CD4-positive, CD25-positive, alpha-beta regulatory T cell (primary cell): ENCODE results near the gene FBXO47. TPM values are rescaled to one million over a fixed set of nuclear protein-coding genes. Genes with fewer than 3 reads are reported as not detected.
A peak's percentile ranks its signal among the peaks of the same experiment; 100 is the strongest.

ENCODE experiments used
- ATAC-seq, 2 donors: fragments of 150-1000 bp; cut with Tn5 transposase; one replicate each; pipeline ENCODE4 v1.10.0; 2021; ENCODE audit warnings: low read depth in 2 of 2, moderate number of reproducible peaks in 2 of 2, moderate library complexity in 1 of 2
- DNase-seq, 3 donors: peaks; one replicate each; pipeline versions ENCODE4 v3.0.0 to v3.0.0-alpha.2; 2012 to 2022; ENCODE audit warnings: mixed read lengths in 1 of 3
- H3K27ac ChIP-seq: one replicate; pipeline ENCODE4 v1.7.0; 2013; ENCODE audit warnings: mild to moderate bottlenecking, low read length; ENCODE audit not compliant: insufficient read depth, poor library complexity, severe bottlenecking
- H3K27me3 ChIP-seq: one replicate; pipeline ENCODE4 v1.7.0; 2013; ENCODE audit warnings: low read length; ENCODE audit not compliant: control insufficient read depth, insufficient read depth
- H3K36me3 ChIP-seq: one replicate; pipeline ENCODE4 v1.7.0; 2013; ENCODE audit warnings: mild to moderate bottlenecking, low read length, moderate library complexity; ENCODE audit not compliant: control insufficient read depth, insufficient read depth
- H3K4me1 ChIP-seq: 2 replicates; pipeline ENCODE4 v1.7.0; 2013; ENCODE audit warnings: mild to moderate bottlenecking, low read length; ENCODE audit not compliant: insufficient read depth, control insufficient read depth, poor library complexity, severe bottlenecking
- H3K4me3 ChIP-seq: one replicate; pipeline ENCODE4 v1.7.0; 2013; ENCODE audit warnings: low read depth, mild to moderate bottlenecking, low read length, moderate library complexity
- H3K9me3 ChIP-seq, 2 experiments: 1 replicate in 1 of 2; 2 replicates in 1 of 2; pipeline ENCODE4 v1.7.0; 2013; ENCODE audit warnings: low read length in 2 of 2, mild to moderate bottlenecking in 1 of 2, moderate library complexity in 1 of 2; ENCODE audit not compliant: control insufficient read depth in 2 of 2
- H3K27ac Mint-ChIP-seq, 3 donors: one replicate each; pipeline ENCODE4 v1.8.0; 2020 to 2022; ENCODE audit warnings: mild to moderate bottlenecking in 3 of 3, mixed read lengths in 3 of 3, moderate library complexity in 2 of 3
- H3K27me3 Mint-ChIP-seq: one replicate; pipeline ENCODE4 v1.8.0; 2022; ENCODE audit warnings: mild to moderate bottlenecking, mixed read lengths
- H3K36me3 Mint-ChIP-seq: one replicate; pipeline ENCODE4 v1.8.0; 2020; ENCODE audit warnings: mixed read lengths
- H3K4me1 Mint-ChIP-seq, 4 donors: one replicate each; pipeline ENCODE4 v1.8.0; 2020 to 2022; ENCODE audit warnings: mixed read lengths in 4 of 4, mild to moderate bottlenecking in 1 of 4
- H3K4me3 Mint-ChIP-seq, 4 donors: one replicate each; pipeline ENCODE4 v1.8.0; 2020 to 2022; ENCODE audit warnings: mild to moderate bottlenecking in 4 of 4, mixed read lengths in 4 of 4, moderate library complexity in 3 of 4
- H3K9me3 Mint-ChIP-seq, 7 donors: one replicate each; pipeline ENCODE4 v1.8.0; 2020 to 2022; ENCODE audit warnings: mixed read lengths in 7 of 7, mild to moderate bottlenecking in 3 of 7, moderate library complexity in 2 of 7
- polyA plus RNA-seq, 4 donors: library from polyadenylated mRNA; unstranded; fragments of 300-500 nt; fragmentation: Illumina TruSeq; gene quantifications; one replicate each; pipeline ENCODE4 v1.2.3, GENCODE V29; 2021
- total RNA-seq: library from RNA; stranded (reverse); gene quantifications from one replicate; pipeline ENCODE4 v1.2.3, GENCODE V29; 2022

The FBXO47 gene, protein sequence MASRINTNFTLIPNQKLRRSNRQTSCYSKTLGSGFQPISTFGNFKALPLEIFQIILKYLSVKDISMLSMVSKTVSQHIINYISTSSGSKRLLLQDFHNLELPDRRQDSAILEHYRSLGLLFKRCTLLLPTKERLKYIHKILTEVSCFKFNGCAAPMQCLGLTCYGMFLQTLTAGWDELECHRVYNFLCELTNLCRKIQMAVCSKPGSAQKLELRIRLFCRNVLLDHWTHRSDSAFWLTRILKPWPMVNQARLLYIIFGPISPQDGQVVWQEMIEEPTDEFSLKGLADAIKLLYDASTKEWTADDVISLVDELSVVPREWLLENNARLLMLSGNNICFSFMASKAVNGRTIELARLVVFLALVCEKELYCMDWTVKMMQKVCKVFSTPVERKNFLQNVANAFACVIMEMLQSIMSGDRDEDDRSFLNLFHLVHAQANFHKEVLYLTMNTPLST
- total RNA-seq (not detected), polyA plus RNA-seq (not detected)

DNA sequence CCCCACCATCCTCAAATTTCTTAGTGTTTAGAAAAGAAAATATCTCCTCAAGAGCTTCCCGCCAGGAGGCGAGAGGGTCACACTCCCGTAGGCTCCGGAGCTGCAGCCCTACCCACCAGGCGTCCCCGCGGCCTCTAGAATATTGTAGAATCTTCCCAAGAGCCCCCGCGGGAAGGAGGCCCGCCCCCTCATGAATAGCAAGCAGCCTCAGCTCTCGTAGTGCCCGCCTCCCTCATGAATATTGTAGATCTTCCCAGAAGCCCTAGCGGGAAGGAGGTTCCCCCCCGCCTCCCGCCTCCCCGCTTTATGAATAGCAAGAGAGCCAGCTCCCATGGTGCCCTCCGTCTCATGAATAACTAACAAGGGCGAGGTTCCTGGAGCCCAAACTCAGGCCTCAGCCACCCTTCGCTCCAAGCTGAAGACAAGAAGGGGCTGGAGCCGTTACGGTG, at the start of gene FBXO47:
TSS of gene FBXO47 (minus strand) at position 114 of the 449 bp plus-strand sequence. CDS start 4,378 bp downstream, outside the sequence.
- Mint-ChIP-seq H3K4me1 (peaks cover 5 to 12% (median 9%) of the 10 kb centered on the region in 4 donors), H3K9me3 (no peaks in the 10 kb centered on the region), H3K27ac (peak within 1 kb of the TSS; percentile 48 to 82 (median 75)), H3K4me3 (peak within 1 kb of the TSS; percentile 62 to 88 (median 84)), H3K36me3 (no peaks in the 10 kb centered on the region), H3K27me3 (no peaks in the 10 kb centered on the region)
- Histone ChIP-seq H3K36me3 (no peaks in the 10 kb centered on the region), H3K4me1 (peaks cover 8% of the 10 kb centered on the region), H3K4me3 (peak within 1 kb of the TSS; percentile 48), H3K27ac (peak within 1 kb of the TSS; percentile 41), H3K9me3 (no peaks in the 10 kb centered on the region), H3K27me3 (no peaks in the 10 kb centered on the region)
- peak; percentile 93 to 96 for ATAC-seq
- peak; percentile 67 to 86 (median 73) for DNase-seq

DNA sequence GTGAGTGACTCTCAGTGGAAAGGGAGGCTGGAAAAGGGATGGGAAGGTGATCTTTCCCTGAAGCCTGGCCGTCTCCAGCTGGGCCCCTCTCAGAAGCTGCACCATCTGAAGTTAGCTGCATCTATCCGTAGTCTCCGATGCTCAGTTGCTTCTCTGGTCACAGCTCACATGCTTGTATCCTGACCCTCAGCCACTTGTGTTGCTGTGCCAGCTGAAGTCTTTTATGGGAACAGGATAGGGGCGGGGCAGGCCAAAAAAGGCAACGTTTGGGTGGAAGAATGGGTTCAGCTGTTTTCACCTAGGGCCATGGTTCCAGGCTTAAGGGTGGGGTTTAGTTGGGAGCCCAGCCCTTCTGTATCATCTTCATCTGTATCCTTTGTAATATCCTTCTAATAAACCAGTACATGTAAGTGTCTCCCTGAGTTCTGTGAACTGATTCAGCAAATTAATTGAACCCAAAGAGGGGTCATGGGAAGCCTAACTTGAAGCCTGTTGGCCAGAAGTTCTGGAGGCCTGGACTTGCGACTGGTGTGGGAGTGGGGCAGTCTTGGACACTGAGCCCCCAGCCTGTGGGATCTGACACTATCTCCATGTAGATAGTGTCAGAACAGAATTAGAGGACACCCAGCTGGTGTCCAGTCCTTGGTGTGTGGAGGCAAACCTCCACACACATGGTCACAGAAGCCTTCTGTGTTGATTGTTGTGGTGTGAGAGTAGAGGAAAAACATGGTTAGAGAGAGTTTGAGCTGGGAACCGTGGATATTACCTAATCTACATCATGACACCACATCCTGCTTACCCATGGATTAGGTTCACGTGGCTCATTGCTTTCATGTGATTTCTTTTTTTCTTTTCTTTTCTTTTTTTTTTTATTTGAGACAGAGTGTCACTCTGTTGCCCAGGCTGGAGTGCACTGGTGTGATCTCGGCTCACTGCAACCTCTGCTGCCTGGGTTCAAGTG, 49.3 kb upstream of the FBXO47 start:
- Mint-ChIP-seq H3K27ac (peak overlapping the region; percentile 93 to 95 (median 95)), H3K27me3 (peaks cover 17% of the 10 kb centered on the region), H3K9me3 (no peaks in the 10 kb centered on the region), H3K4me1 (peaks cover 5 to 26% (median 12%) of the 10 kb centered on the region in 4 donors), H3K4me3 (peak overlapping the region in 3 of 4 donors; percentile 41 to 48 (median 41)), H3K36me3 (no peaks in the 10 kb centered on the region)
- H3K36me3 ChIP-seq, result no peaks in the 10 kb centered on the region
- DNase-seq, result peak in 2 of 3 donors; percentile 43 to 50
- H3K27me3 ChIP-seq, result peaks cover 2% of the 10 kb centered on the region
- H3K4me3 ChIP-seq, result no peak overlapping the region
- peaks cover 12% of the 10 kb centered on the region for H3K4me1 ChIP-seq
- no peaks in the 10 kb centered on the region for H3K9me3 ChIP-seq
- peak overlapping the region; percentile 49 for H3K27ac ChIP-seq
- peak; percentile 65 to 68 for ATAC-seq

DNA sequence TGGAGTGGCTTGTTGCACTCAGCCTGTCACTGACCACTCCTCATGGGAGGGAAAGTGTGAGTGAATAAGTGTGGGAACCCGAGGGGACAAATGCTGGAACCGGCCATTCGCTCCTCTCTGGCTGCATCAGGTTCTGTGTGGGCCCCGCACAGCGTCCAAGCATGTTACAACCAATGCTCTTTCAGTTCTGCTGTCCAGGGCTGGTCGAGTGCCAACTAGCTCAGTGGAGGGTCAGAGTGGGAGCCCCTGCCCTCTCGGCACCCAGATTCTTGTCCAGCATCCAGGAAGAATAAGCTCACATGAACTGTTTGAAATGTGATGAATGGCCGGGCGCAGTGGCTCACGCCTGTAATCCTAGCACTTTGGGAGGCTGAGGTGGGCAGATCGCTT, 48.3 kb upstream of the FBXO47 start:
- Histone ChIP-seq H3K27ac (no peak overlapping the region), H3K9me3 (no peaks in the 10 kb centered on the region), H3K4me1 (peaks cover 12% of the 10 kb centered on the region), H3K4me3 (no peak overlapping the region), H3K27me3 (no peaks in the 10 kb centered on the region), H3K36me3 (no peaks in the 10 kb centered on the region)
- Mint-ChIP-seq H3K27ac (peak overlapping the region in 2 of 3 donors; percentile 62 to 95), H3K9me3 (no peaks in the 10 kb centered on the region), H3K27me3 (peaks cover 9% of the 10 kb centered on the region), H3K36me3 (no peaks in the 10 kb centered on the region), H3K4me1 (peaks cover 5 to 26% (median 12%) of the 10 kb centered on the region in 4 donors), H3K4me3 (no peak overlapping the region)
- ATAC-seq, result no peak
- no peak for DNase-seq

DNA sequence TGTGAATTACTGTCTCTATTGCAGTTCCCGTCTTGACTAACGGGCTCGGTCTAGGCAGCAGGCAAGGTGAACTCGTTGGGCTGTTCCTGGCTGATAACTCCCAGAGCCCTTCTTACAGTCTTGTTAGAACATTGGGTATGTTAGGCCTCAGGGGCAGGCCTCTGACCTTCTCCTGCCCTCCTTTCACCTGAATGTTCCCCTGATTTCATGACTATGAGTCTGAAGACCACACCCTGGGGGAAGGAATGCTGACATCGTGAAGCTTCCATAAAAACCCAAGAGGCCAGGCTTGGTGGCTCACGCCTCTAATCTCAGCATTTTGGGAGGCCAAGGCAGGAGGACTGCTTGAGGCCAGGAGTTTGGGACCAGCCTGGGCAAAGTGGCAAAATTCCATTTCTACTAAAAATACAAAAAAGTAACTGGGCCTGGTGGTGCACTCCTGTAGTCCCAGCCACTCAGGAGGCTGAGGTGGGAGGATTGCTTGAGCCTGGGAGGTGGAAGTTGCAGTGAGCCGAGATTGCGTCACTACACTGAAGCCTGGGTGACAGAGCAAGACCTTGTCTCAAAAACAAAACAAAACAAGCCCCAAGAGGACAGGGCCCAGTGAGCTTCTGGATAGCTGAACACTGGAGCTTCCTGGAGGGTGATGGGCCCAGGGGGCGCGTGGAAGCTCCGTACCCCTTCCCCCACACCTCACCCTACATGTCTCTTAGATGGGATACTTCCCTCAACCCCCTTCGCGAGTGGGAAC, 47.8 kb upstream of the FBXO47 start:
- Histone ChIP-seq H3K27ac (no peak overlapping the region), H3K36me3 (no peaks in the 10 kb centered on the region), H3K4me3 (no peak overlapping the region), H3K4me1 (peaks cover 12% of the 10 kb centered on the region), H3K9me3 (no peaks in the 10 kb centered on the region), H3K27me3 (no peaks in the 10 kb centered on the region)
- Mint-ChIP-seq H3K36me3 (no peaks in the 10 kb centered on the region), H3K27me3 (peaks cover 7% of the 10 kb centered on the region), H3K4me3 (no peak overlapping the region), H3K4me1 (peaks cover 5 to 26% (median 12%) of the 10 kb centered on the region in 4 donors), H3K9me3 (no peaks in the 10 kb centered on the region), H3K27ac (peak overlapping the region; percentile 40 to 74 (median 62))
- ATAC-seq, result no peak
- no peak for DNase-seq

DNA sequence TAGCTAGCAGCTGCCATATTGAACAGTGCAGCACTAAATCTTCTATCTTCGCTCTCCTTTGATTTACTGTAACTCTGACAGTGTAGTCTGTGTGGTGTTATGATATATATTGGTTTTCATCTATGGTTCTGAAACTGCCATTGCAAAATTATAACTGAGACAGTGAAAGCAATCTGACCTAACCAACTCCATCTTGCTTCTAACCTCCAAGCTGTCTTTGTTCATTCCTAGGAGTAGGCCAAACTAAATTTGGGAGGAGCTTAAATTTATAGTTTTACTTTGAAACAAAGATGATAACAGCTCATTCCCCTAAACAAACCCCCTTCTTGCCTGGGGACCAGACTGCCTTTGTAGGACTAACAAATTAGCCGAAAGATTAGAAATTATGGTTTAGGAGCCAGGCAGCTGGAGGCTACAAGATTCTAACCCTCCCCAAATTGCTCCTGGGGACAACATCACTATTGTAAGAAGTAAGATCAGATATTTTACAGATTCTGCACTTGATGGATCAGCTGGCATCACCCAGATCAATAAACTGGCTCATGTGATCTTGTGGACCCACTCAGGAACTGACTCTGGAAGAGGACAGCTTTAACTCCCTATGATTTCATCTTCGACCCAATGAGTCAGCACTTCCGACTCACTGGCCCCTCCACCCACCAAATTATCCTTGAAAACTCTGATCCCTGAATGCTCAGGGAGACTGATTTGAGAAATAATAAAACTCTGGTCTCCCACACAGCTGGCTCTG, 47.0 kb upstream of the FBXO47 start:
- Mint-ChIP-seq H3K36me3 (no peaks in the 10 kb centered on the region), H3K27ac (peak overlapping the region in 2 of 3 donors; percentile 55 to 74), H3K27me3 (peaks cover 11% of the 10 kb centered on the region), H3K4me3 (no peak overlapping the region), H3K9me3 (no peaks in the 10 kb centered on the region), H3K4me1 (peaks cover 5 to 26% (median 12%) of the 10 kb centered on the region in 4 donors)
- peaks cover 12% of the 10 kb centered on the region for H3K4me1 ChIP-seq
- DNase-seq (no peak), ATAC-seq (no peak)
- no peak overlapping the region for H3K4me3 ChIP-seq
- no peaks in the 10 kb centered on the region for H3K36me3 ChIP-seq
- no peaks in the 10 kb centered on the region for H3K9me3 ChIP-seq
- no peak overlapping the region for H3K27ac ChIP-seq
- H3K27me3 ChIP-seq, result no peaks in the 10 kb centered on the region

DNA sequence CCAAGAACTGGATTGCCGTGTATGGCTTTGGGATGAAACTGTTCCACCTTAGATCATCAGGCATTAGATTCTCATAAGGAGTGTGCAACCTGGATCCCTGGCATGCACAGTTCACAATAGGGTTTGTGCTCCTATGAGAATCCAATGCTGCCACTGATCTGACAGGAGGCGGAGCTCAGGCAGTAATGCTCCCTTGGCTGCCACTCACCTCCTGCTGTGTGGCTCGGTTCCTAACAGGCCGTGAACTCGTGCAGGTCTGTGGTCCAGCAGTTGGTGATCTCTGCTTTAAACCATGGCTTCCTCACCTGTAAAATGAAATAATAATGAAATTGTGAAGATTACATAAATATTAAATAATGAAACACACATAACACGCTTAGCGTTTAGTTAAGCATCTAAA, 45.5 kb upstream of the FBXO47 start:
- H3K4me3 Mint-ChIP-seq, result no peak overlapping the region
- Histone ChIP-seq H3K4me1 (peaks cover 8% of the 10 kb centered on the region), H3K36me3 (no peaks in the 10 kb centered on the region), H3K27me3 (no peaks in the 10 kb centered on the region), H3K9me3 (no peaks in the 10 kb centered on the region), H3K27ac (no peak overlapping the region), H3K4me3 (no peak overlapping the region)
- DNase-seq (no peak), ATAC-seq (no peak)
- H3K4me1 Mint-ChIP-seq, result peaks cover 5 to 15% (median 7%) of the 10 kb centered on the region in 4 donors
- H3K27me3 Mint-ChIP-seq, result peaks cover 14% of the 10 kb centered on the region
- no peaks in the 10 kb centered on the region for H3K36me3 Mint-ChIP-seq
- no peak overlapping the region for H3K27ac Mint-ChIP-seq
- H3K9me3 Mint-ChIP-seq, result no peaks in the 10 kb centered on the region
